HepG2 (cell line): ENCODE data around the gene INHBA. TPM values are rescaled to one million over a fixed set of nuclear protein-coding genes. Genes with fewer than 3 reads are reported as not detected.

ENCODE experiments used
- NFE2 ChIP-seq: sonication (generic); formaldehyde crosslinking; IDR thresholded peaks from 2 replicates; pipeline ENCODE4 v1.4.0; 2020; ENCODE audit warnings: missing genetic modification reagents
- PAX8 ChIP-seq: sonication (generic); formaldehyde crosslinking; IDR thresholded peaks from 2 replicates; pipeline ENCODE4 v1.8.0; 2022; ENCODE audit warnings: mild to moderate bottlenecking, missing genetic modification reagents, borderline replicate concordance
- RARA ChIP-seq: IDR thresholded peaks from 2 replicates; pipeline ENCODE4 v1.6.1; 2016; ENCODE audit warnings: missing genetic modification reagents, missing compliant biosample characterization
- SMARCC2 ChIP-seq: fragments of 450-650 bp; IDR thresholded peaks from 2 replicates; pipeline ENCODE4 v1.6.1; 2017; ENCODE audit warnings: antibody characterized with exemption, mild to moderate bottlenecking
- polyA plus RNA-seq, 8 experiments: library from polyadenylated mRNA; depleted of rRNA in 3 of 8; stranded (reverse) in 7 of 8; unstranded in 1 of 8; fragments of >200 nt; fragmentation: Illumina TruSeq in 4 of 8; extraction: Trizol in 4 of 8; gene quantifications; 2 replicates each; pipeline versions ENCODE4 v1.2.1 to v1.2.3, GENCODE V29; 2011 to 2016; ENCODE audit warnings: low read depth in 4 of 8, missing spikeins in 1 of 8, mixed read lengths in 1 of 8; ENCODE audit not compliant: insufficient read depth in 1 of 8
- total RNA-seq, 5 experiments: library from RNA; depleted of rRNA; stranded (reverse); fragments of >200 nt; fragmentation: Illumina TruSeq; extraction: Trizol; gene quantifications; 2 replicates each; pipeline ENCODE4 v1.2.3, GENCODE V29; 2016; ENCODE audit warnings: low read depth in 1 of 5
- TF ChIP-seq, protein P1 (sequence below): IDR thresholded peaks from 2 replicates; pipeline ENCODE4 v1.6.1; 2018; ENCODE audit warnings: missing genetic modification reagents, mild to moderate bottlenecking, missing compliant biosample characterization
- TF ChIP-seq, protein P2 (sequence below): sonication (generic); formaldehyde crosslinking; IDR thresholded peaks from 2 replicates; pipeline ENCODE4 v1.4.0; 2020; ENCODE audit warnings: missing genetic modification reagents, borderline replicate concordance
- TF ChIP-seq, protein P3 (sequence below): sonication (generic); formaldehyde crosslinking; IDR thresholded peaks from 2 replicates; pipeline ENCODE4 v1.5.0; 2020; ENCODE audit warnings: missing genetic modification reagents, mild to moderate bottlenecking, borderline replicate concordance
- TF ChIP-seq, protein P4 (sequence below): sonication (generic); formaldehyde crosslinking; IDR thresholded peaks from 2 replicates; pipeline ENCODE4 v1.5.1; 2020; ENCODE audit warnings: missing genetic modification reagents, mild to moderate bottlenecking, borderline replicate concordance

Gene INHBA
- total and polyA plus RNA-seq, 2 of the 13 experiments (the other 11 are each of a cell fraction or from before 2014, with no cell fraction given) = not detected

DNA sequence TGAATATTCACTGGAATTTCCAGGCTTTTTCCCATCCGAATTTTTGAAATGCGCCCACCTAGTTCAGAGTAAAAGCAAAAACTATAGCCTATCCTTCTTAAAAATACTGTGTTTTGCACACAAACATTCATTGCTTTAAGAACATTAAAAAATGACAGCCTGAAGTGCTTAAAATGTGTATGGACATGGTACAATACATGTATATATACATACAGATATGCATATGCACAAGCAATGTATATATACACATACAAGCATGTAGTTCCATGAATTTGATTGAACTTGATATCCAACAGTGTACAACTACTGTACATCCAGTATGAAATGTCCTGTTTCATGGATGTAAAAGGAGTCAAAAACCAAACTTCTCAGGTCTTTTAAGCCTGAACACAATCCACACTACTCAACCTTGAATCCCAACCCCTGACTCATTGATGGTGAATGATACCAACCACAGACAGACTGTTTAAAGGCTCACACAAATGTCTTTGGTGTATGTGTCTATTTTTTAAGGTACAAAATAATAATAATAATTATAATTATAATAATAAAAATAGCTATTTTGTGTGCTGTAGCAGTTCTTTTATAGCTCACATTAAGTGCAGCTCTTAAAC, 14.8 kb downstream of the INHBA start (continued):
- TF ChIP-seq, protein P1, sequence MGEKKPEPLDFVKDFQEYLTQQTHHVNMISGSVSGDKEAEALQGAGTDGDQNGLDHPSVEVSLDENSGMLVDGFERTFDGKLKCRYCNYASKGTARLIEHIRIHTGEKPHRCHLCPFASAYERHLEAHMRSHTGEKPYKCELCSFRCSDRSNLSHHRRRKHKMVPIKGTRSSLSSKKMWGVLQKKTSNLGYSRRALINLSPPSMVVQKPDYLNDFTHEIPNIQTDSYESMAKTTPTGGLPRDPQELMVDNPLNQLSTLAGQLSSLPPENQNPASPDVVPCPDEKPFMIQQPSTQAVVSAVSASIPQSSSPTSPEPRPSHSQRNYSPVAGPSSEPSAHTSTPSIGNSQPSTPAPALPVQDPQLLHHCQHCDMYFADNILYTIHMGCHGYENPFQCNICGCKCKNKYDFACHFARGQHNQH (CRISPR knock-in tag) = no peak
- TF ChIP-seq RARA (CRISPR knock-in tag) (no peak), PAX8 (CRISPR knock-in tag) (no peak), SMARCC2 (no peak), NFE2 (CRISPR knock-in tag) (no peak)
- TF ChIP-seq, protein P2, sequence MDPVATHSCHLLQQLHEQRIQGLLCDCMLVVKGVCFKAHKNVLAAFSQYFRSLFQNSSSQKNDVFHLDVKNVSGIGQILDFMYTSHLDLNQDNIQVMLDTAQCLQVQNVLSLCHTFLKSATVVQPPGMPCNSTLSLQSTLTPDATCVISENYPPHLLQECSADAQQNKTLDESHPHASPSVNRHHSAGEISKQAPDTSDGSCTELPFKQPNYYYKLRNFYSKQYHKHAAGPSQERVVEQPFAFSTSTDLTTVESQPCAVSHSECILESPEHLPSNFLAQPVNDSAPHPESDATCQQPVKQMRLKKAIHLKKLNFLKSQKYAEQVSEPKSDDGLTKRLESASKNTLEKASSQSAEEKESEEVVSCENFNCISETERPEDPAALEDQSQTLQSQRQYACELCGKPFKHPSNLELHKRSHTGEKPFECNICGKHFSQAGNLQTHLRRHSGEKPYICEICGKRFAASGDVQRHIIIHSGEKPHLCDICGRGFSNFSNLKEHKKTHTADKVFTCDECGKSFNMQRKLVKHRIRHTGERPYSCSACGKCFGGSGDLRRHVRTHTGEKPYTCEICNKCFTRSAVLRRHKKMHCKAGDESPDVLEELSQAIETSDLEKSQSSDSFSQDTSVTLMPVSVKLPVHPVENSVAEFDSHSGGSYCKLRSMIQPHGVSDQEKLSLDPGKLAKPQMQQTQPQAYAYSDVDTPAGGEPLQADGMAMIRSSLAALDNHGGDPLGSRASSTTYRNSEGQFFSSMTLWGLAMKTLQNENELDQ = no peak
- TF ChIP-seq, protein P3, sequence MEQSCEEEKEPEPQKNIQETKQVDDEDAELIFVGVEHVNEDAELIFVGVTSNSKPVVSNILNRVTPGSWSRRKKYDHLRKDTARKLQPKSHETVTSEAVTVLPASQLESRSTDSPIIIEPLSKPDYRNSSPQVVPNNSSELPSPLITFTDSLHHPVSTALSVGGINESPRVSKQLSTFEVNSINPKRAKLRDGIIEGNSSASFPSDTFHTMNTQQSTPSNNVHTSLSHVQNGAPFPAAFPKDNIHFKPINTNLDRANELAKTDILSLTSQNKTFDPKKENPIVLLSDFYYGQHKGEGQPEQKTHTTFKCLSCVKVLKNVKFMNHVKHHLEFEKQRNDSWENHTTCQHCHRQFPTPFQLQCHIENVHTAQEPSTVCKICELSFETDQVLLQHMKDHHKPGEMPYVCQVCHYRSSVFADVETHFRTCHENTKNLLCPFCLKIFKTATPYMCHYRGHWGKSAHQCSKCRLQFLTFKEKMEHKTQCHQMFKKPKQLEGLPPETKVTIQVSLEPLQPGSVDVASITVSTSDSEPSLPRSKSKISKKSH (CRISPR knock-in tag) = no peak
- TF ChIP-seq, protein P4, sequence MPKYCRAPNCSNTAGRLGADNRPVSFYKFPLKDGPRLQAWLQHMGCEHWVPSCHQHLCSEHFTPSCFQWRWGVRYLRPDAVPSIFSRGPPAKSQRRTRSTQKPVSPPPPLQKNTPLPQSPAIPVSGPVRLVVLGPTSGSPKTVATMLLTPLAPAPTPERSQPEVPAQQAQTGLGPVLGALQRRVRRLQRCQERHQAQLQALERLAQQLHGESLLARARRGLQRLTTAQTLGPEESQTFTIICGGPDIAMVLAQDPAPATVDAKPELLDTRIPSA (CRISPR knock-in tag) = no peak
